ENCODE measurements around the gene S100A2.

S100A2 gene

DNA sequence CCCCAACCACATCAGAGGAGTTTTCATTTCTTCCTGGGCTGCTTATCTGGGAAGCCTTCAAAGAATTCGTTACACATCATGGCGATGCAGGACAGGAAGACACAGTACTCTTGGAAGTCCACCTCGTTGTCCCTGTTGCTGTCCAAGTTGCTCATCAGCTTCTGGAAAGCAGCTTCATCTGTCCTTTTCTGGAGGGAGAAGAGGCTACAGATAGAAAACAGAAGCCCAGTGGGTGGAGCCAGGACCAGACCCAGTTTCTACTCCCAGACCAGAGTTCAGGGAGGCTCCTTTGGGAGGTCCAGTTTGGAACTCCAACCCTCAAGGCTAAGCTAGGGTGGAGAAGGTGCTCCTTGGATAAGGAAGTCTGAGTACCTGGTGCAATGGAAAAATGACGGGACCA, 21.9 kb downstream of the S100A2 start:
- no peak for DNase-seq

DNA sequence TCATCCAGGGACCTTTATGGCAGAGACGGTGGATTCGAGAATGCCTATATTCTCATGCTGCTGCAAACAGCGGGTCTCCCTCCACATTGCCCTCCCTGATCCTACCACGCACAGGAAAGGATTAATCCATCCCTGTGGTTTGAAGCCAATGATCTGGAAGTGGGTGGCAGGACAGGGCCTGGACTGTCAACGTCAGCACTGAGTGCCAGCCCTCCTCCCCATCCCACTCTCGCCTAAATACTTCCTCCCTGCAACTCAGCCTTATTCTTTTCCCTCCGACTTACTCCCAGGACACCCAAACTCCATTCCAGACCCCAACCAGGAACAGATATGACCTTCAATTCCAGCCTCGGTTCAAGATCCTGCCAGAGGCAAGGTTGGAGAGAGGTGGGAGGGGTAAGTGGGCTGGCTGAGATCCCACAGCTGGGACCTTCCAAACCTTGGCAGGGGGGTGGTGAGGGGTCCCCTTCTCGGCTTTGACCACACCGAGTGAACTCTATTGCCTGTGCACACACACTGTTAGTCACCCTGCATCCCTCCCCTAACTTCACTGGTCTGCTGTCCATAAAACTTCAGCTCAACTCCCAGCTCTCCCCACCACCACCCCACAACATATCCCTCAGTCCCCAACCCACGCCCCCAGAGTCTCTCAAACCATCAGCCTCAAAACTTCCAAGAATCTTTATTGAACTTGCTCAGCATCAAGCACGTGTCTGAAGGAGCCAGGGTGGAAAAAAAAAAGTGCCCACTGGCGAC, 22.5 kb downstream of the S100A2 start:
- no peak for DNase-seq

DNA sequence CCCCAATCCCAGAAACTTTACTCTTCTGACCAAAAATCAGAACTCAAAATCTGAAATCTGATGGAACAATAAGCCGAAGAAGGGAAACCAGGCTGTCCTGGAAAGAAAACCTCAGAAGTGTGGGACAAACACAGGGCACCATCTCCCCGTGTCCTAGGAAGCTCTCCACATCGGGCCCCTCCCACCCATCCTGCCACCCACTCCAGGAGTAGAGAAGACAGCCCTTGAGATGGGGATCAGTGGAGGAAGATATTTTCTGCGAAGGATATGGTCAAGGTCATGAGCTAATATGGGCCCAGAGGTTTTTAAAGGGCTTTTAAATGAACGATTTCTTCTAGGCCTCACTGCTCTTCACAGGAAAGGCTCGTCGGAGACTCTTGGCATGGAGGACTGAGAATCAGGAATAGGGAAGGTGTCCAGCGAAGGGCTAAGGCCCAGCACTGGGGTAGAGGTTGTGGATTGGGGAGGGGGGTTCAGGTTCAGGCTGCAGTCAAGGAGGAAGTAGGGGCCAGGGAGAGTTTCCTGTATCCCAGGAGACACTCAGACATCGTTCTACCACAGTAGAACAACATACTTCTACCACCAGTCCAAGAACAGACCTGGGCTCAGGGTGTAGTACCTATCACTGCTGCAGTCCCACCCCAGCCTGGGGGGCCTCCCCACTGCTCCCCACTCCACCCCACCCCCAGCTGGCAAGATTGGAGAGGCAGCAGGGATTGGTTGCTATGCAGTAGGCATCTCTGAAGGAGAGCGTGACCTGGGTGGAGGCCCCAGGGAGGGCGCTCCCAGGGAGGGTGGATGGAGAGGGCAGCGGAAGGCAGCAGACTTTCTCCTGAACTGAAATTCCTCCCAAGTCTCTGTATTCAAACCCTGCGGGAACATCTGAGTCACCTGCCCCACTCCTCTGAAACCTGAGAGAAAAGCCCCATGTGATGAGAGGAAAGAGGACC, 23.7 kb downstream of the S100A2 start:
- no peak for DNase-seq

DNA sequence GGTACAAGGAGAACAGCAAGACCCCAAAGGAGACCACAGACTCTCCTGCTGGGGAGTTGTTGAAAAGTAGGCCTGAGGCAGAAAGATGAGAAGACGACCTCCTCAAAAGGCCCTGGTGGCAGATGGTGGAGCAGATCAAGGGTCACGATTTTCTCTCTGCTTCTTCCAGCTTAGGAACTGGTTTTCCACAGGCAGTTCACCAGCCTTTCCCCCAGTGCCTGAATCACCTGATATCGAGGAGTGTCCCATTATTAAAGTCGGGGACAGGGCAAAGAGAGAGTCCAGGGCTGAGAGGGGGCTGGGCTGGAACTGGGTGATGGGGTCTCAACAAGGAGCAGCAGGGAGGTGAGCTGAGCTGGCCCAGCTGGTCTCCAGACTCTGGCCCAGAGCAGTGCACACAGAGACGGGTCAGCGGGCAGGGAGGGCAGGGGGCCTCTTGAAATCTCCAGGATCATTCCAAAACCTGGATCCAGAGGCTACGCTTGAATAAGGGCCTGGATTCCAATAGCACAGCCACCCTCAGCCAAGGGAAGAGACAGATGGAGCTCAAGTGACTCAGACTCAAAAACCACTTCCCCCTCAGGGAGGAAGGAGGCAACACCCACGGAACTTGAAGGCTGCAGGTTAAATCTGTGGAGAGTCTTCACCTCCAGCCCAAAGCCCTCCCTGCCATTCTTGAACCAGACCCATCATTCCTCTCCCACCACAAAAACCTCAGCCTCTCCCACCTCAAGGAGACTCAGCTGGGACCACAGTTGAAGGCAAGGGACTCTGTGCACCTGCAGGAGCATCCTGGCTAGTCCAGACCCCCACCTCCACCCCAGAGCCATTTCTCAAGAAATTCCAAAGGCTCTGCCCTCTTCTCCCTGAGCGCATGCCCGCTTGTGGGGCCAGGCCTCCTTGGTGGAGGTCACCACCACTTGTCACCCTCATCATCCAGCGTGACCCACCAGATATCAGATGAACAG, 25.0 kb downstream of the S100A2 start, which contains the start of gene S100A5:
S100A5 (minus strand) TSS at position 541 of the 968 bp plus-strand sequence. CDS start 743 bp downstream, outside the sequence.
- DNase-seq, result peak in 5 of 6 experiments; percentile 14 to 53 (median 37)

DNA sequence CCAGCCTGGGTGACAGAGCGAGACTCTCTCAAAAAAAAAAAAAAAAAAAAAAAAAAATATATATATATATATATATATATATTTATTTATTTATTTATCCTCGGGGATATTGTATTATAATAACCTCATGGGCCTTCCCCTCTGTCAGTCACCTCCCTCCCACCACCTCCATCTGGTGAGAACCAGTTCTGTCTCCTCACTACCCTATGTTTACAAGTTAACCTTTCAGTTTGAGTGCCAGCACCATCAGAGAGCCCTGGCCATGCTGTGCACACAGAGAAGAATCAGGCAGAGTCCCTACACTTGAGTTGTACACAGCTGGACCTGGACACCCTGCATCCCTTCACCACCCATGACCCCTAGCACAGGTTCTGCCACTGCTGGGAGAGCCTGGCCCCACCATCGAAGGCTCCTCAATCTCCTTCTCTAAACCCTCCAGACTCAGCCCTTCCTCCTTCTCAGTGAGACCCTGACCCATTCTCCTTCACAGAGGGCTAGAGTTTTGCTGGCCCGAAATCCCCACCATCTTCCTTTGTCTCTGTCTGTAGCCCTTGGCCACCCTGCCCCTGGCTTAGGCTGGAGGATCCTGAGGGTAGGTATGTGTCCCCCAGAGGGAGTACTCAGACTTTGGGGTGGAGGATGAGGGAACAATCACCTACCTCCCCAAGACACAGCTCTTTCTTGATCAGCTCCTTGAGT, 26.1 kb downstream of the S100A2 start:
- no peak for DNase-seq

DNA sequence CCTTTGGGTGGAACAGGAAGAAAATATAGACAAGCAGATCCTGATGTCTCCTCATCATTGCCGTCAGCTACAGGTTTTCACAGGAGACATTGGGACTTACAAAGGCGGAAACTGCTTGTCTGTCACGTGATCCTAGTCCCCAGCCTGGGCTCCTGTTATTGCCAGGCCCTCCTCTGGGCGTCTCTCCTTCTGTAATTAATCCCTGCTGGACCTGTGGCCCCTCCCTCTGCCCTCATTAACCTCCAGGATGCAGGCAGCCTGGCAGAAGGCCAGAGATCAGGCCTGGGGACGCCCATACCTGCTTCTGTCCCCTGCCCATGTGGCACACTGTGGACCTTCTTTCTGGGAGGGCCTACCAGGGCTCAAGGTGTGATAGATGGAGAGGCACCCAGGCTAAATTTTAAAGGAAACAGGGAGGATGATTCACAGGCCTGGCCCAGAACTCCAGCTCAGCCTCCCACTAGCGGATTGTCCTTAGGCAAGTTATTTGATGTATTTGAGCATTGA, 27.3 kb downstream of the S100A2 start:
- no peak for DNase-seq

DNA sequence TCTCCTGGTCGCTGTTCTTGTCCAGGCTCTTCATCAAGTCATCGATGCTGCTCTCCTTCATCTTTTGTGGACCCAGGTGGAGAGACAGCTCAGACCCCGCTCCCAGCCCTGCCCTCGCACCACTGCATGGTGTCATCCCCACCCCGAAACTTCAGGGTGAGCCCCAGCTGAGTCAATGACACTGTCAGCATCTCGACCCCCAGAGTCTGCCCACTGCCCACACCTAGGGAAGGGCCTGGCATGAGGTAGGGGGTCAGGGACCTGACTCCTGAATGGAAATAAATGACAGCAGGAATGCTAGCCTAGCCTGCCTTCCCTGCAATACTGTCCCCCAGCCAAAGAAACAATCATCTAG, 28.3 kb downstream of the S100A2 start:
- DNase-seq, result no peak

DNA sequence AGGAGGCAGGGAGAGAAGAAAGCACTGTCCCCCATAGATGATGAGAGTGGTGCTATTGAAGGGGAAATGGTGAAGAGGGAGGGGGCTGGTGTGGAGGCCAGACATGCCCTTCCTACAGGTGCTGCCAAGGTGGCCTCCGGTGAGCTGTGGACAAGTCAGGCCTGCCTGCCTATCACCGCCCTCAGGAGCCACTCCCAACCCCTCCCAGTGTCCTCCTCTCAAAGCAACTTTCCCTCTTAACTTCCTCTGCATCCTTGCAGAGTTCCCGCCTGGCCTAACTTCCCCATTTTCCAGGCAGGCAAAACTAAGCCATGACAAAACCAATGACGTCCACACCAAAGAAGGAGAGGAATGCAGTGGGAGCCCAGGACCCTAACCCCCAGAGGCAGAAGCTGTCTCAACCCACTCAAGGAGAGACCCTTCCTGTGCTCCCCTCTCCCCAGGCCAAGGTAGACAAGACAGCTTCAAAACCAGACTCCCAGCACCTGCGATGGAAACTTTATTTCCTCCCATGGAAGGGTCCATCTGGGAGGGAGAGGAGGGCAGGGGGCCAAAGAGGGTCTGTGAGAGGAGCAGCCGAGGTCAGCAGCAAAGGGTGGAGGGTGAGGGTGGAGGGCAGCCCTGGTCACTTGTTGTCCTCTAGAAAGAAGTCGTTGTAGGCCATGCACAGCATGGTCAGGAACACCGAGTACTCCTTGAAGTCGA, 28.8 kb downstream of the S100A2 start:
- DNase-seq, result no peak

DNA sequence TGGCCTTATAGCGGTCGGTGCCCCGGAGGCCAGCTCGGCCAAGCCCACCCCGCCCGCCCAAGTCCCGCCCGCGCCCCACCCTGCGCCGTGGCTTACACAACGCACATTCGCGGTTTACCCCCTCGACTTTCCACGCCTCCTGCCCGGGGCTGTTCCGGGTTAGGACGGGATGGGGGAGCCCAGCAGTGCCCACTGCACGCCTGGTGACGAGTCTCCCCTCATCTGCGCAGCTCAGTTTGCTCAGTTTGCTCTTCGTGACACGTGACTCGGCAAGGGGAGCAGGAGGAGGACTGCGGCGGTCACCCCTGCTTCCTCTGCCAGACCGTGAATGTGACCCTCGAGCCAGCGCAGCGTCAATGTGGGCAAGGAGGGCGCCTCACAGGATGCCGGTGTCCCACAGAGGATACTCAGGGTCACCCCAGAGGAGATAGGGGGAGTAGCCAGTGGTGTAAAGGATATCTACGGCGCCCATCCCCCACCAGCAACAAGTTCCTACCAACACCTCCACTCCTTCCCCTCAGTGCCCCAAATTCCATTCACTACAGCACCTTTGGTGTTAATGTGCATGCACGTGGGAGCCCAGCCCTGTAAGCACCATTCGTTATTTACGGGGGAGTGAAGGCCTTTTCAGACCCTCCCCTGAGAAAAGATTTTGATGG, 29.5 kb downstream of the S100A2 start:
- peak; percentile 66 to 78 (median 73) for DNase-seq

DNA sequence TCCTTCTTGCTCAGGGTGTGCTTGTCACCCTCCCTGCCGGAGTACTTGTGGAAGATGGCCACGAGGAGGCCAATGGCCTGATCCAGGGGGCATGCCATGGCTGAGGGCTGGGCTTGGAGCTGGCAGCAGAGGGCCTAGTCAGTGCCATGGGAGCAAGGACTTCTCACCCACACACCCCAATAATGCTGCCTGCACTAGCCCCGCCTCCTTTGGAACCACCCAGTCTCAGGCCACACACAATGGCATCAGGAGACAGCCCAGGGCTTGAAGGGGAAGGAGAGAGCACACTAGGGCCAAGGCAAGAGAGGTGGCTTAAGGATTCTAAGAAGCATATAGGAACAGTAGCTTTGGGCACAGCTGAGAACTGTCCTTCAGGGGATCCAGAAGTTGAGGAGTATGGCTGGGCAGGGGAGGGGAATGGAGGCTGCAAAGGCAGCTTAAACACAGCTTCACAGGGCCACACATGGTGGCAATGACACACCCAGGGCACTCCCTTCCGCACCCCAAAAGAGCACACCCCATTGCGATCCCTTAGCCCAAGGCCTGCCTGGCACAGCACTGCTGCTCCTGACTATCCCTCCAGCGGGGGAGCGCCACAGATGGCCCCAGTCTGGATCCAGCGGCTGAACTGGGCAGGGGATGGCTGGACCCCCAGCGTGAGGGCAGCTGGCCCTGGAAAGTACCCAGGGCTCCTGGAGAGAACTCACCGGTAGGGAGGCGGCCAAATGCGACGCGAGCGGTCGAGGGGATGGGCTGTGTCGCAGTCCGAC, 30.2 kb downstream of the S100A2 start, which contains the start of gene S100A6:
S100A6 (minus strand) TSS at position 750 of the 770 bp plus-strand sequence; CDS start at position 98, 652 bp downstream.
- DNase-seq, result peak in 4 of 6 experiments; percentile 31 to 72 (median 48)

DNA sequence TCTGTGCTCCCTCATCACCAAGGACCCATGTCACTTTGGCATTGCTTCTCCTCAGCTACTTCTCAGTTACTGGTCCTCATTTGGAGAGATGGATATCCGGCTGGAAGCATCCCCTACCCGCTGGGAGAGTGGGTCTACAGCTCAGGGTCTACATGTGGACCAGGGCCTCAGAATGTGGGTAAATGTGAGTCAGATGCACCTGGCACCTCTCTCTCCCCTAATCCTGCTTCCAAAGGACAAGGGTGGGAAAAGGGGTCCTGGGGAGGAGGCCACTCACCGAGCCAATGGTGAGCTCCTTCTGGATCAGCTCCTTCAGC, 30.8 kb downstream of the S100A2 start:
- DNase-seq, result no peak

DNA sequence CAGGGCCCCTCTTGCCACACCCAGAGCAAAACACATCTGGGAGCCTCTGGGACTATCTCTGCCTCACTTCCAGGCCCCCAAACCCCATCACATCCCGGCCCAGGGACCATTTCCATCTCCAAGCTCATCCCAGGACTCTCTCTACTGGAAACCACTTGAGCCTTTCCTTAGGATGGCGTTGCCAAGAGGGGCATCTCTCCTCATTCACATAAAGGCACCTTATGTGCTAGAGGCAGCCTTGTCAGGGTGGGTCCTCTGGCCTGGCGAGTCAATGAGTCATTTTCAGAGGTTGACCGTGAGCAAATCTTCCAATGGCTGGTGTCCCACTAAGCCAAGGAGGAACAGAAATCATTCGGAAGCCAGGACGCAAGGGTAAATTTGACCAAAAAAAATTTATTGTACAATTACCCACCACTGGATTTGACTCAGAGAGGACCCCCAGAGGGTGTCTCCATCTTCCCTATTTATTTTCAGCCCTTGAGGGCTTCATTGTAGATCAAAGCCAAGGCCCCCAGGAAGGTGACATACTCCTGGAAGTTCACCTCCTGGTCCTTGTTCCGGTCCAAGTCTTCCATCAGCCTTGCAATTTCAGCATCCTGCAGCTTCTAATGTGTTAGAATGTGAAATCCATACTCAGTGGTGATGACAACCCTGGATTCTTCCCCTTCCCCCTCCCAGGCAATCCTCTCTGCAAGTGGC, 31.3 kb downstream of the S100A2 start:
- DNase-seq, result no peak

DNA sequence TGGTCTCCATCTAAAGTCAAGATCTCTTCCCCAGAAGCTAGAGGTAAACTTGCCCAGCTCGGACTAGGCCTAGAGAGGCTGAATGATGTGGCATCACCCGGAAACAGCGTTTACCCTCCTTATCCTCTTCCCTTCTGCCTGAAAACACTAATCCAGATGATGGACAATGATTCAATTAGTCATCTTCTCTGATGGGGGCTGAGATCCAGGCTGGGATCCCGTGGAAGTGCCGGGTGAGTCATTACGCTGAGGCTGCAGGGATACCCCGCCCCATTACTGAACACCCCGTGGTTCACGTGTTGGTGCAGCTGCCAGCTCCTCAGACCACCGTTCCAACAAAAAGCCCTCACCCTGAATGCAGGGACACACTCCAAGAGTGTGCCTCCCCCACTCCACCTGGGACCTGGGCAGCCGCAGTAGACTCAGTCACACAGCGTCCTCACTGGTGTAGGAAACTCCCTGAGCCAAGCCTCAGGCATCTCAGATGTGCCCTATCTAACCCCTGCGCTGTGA, 31.9 kb downstream of the S100A2 start:
- no peak for DNase-seq

DNA sequence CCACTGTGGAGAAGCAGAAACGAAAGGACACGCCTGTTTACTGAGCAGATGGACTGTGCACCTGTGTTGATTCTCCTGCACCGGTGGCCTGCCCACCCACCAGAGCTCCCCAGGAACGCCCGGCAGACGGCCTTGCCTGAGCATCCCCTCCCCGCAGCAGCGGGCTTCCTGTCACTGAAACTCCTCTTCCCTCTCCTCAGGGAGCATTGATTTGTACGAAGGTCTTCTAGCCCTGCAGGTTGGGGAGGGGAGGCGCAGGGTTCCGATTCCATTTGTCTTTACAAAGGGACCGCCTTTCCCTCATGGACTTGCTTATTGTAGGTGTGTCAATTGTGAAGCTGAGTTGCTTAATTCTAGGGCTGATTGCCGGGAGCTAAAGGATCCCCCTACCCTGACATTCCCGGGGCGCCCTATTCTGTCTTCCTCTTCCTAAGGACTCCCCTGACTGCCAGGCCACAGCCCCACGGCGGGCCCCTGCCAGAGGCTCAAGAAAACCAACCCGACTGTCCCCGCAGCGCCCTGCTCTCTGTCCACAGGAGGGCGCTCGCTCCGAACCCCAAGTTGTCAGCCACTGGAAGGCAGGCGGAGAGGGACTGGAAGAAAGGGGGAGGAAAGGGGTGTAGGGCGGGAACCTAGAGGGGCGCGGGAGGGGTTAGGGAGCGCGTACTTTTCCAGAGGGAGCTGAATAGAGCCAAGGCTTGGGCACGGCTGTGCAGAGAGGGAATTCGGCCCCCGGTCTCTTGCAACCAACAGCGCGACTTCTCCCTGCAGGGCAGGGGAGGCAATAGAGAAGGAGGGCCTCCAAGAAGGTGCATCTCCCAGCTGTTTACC, 32.7 kb downstream of the S100A2 start:
- DNase-seq, result peak; percentile 59 to 80 (median 70)

DNA sequence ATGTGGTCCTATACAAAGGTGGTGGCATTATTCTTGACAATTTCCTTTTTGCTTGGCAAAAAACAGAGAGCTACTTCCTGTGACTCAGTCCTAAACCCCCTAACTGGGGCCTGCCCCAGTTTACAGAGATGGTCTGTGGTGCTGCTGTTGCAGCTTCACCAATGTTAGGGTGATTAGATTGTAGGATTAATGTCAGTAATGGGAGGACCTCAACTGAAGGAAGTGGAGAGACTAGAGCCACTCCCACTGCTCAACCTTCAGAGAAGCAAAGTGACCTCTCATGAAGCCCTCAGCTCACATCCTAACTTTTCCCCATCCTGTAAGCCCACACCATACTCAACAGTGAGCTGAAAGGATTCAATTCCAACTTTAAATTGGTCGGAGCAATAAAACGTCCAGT, 33.5 kb downstream of the S100A2 start:
- DNase-seq, result peak in 1 of 6 experiments; percentile 6

DNA sequence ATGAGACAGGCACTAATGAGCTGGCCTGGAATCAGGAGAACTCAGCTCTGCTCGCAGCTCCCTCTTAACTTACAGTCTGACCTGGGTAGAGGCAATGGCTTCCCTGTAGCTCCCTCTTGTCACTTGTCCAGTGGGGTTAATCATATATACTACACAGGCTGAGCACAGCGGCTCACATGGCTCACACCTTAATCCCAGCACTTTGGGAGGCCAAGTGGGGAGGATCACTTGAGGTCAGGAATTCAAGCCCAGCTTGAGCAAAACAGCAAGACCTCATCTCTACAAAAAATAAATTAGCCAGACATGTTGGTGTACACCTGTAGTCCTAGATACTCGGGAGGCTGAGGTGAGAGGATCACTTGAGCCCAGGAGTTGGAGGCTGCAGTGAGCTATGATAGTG, 34.0 kb downstream of the S100A2 start:
- no peak for DNase-seq

DNA sequence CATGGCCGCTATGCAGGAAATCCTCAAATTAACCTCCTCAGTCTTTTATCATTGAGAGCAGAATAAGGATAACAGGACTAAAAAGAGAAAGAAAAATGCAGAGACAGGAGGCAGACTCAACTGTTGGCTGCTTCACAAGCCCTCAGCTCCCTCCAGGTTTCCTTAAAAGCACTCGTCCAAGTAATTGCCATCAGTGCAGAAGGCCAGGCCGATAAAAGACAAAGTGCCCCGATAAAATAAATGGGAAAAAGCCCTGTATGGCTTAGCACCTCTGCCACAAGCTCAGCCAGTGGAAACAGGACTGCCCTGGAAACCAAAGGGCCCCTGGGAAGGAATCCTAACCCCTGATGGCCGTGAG, 38.0 kb downstream of the S100A2 start:
- no peak for DNase-seq

All from stimulated activated naive CD4-positive, alpha-beta T cell (primary cell).